ENCODE measurements around the gene ABCC4.
"Not testable (repeated sequence)": the region's sequence is repeated elsewhere in the genome, so short reads cannot be mapped to it uniquely, and the experiment has no call there.

The ABCC4 gene

DNA sequence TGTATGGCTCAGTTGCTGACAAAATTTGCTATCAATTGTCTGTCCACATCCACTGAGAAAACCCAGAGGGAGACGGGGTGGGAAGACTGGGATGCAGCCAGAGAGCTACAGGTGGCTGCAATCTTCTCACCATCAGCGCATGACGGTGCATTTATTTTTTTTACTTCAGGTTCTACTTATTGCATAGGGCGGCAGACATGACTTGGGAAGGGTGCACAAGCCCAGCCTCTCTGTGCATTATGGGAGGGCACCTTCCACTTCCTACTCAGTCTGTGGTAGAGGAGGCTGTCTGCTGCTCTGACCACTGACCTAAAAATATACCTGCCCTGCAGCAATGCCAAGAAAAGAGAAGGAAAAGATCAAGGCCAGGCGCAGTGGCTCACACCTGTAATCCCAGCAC lies 73.1 kb downstream of the ABCC4 start:
- DNase-seq = no peak

GRCh38 chr13:95226932-95227695 lies 74.1 kb downstream of the ABCC4 start:
- no peak for DNase-seq

GRCh38 chr13:95226476-95226875 lies 74.8 kb downstream of the ABCC4 start:
- DNase-seq = no peak

- no peak for DNase-seq
These were observed 75.2 kb downstream of the ABCC4 start for GRCh38 chr13:95226050-95226449.

DNA sequence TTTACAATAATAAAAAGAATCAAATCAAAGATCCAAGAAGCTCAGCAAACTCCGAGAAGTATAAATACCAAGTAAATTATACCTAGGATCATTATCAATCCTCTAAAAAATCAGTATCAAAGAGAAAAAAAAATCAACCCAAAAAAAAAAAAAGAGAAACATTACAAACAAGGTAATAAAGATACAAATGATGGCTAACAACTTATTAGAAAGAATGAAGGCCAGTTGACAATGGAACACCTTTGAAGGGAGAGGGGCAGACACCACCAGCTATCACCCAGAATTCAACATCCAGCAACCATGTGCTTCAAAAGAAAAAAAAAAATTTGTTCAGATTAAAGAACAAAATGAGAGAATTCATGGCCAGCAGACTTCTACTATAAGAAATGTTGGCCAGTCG lies 77.2 kb downstream of the ABCC4 start:
- DNase-seq = no peak

DNA sequence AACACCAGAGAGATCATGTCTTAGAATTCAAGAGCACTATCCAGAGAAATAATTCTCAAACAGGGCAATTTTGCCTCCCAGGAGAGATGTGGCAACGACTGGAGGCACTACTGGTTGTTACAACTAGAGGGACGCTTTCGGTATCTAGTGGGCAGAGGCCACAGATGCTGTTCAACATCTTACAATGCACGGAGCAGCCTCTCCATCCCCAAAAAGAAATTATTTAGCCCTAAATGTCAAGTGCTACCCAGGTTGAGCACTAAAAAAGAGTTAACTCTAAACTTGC lies 78.6 kb downstream of the ABCC4 start:
- DNase-seq = no peak

- no peak for DNase-seq
These were observed 79.1 kb downstream of the ABCC4 start for GRCh38 chr13:95221971-95222732.

GRCh38 chr13:95220611-95221010 lies 80.6 kb downstream of the ABCC4 start:
- no peak for DNase-seq

- no peak for DNase-seq
These were observed 83.1 kb downstream of the ABCC4 start for GRCh38 chr13:95217920-95218830.

DNA sequence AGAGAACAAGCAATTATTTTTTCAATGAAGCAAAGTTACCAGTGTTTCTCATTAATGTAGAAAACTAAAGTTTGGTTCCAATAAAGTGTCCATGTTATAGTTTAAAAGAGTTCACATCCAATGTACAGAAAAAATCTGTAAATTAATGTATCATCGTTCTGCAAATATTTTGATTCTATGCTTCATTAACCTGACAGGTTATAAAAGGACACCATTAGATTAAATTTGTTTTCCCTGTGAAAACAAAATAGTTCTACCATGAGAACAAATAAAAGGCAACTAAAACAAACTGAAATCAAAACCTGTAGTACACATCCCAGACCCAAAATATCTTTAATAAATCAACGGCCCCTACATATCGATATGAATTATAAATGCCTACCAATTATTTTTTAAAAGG lies 85.1 kb downstream of the ABCC4 start:
- DNase-seq = no peak

DNA sequence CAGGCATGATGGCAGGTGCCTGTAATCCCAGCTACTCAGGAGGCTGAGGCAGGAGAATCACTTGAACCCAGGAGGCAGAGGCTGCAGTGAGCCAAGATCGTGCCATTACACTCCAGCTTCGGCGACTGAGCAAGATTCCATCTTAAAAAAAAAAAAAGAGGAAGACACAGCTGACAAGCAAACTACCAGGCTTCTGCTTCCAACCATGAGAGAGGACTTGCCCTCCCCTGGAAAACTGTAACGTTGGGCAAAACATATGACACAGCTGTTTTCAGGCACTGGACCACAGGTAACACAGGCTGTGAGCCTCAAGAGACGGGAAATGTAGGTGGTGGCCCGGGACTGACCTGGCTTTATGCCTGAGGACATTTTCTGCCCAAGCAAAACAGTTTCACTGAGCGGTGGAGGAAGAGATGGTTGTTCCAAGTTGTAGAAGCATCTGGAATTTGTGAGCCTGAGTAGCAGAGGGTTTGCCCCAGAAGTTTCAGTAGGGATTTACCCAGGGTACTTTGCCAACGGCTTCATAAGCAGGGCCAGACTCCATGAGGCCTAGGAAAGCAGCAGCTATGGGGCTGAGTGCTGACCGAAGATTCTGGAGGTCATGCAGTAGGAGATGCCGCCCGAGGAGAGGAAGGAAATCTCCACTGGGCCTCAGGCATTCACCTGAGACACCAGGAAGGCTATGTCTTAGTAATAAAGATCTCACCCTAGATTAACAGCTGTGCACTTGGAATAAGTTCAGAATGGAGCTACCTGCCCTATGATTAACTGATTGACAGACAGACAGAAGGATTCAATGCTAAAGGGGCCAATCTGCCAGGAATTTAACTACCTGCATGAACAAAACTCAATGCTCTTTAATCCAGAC lies 88.0 kb downstream of the ABCC4 start:
- no peak for DNase-seq

- DNase-seq = no peak
These were observed 92.1 kb downstream of the ABCC4 start for GRCh38 chr13:95209109-95209508.

GRCh38 chr13:95207769-95208366 lies 93.4 kb downstream of the ABCC4 start:
- DNase-seq = no peak

DNA sequence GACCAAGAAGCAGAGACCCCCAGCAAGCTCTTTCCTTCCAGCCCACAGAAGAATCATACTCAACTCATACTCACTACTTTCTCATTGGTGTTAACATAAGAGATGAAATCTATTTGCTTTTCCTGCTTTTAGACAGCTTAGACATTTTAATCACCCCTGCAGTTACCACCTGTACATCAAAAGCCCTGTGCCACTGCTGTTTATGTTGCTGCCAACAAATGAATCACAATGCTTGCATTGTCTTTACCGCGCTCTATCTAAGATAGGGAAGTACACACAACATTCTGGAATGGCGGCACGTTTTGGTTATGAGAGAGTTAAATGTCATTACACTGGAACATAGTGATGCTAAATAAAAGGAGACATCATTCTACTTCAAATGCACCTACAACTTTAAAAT lies 95.1 kb downstream of the ABCC4 start:
- no peak for DNase-seq

- DNase-seq = no peak
These were observed 97.0 kb downstream of the ABCC4 start for GRCh38 chr13:95204231-95204765.

- no peak for DNase-seq
These were observed 99.2 kb downstream of the ABCC4 start for GRCh38 chr13:95201814-95202651.

GRCh38 chr13:95200386-95200957 lies 100.8 kb downstream of the ABCC4 start:
- DNase-seq = not testable (repeated sequence)

GRCh38 chr13:95199896-95200295 lies 101.4 kb downstream of the ABCC4 start:
- no peak for DNase-seq

DNA sequence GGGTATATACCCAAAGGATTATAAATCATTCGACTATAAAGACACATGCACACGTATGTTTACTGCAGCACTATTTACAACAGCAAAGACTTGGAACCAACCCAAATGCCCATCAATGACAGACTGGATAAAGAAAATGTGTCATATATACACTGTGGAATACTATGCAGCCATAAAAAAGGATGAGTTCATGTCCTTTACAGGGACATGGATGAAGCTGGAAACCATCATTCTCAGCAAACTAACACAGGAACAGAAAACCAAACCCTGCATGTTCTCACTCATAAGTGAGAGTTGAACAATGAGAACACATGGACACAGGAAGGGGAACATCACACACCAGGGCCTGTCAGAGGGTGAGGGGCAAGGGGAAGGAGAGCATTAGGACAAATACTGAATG lies 102.6 kb downstream of the ABCC4 start:
- not testable (repeated sequence) for DNase-seq

- DNase-seq = no peak
These were observed 103.7 kb downstream of the ABCC4 start for GRCh38 chr13:95197548-95197947.

GRCh38 chr13:95195146-95195545 lies 106.1 kb downstream of the ABCC4 start:
- DNase-seq = no peak

Data from SHP77 (cell line).